Coronary artery (tissue), 2 donors: ENCODE results near the gene TMEM185A.
A peak's percentile ranks its signal among the peaks of the same experiment; 100 is the strongest.
"Not testable (repeated sequence)": the region's sequence is repeated elsewhere in the genome, so short reads cannot be mapped to it uniquely, and the experiment has no call there.

Experiments used
- DNase-seq: peaks from one replicate; pipeline ENCODE4 v3.0.0-alpha.2; 2017; ENCODE audit warnings: low spot score
- H3K27ac ChIP-seq, 2 donors: fragments of 200-600 bp; sonication (generic); one replicate each; pipeline ENCODE4 v1.5.1; 2016 to 2019
- H3K4me3 ChIP-seq: fragments of 200-600 bp; sonication (generic); 2 replicates; pipeline ENCODE4 v1.5.1; 2016; ENCODE audit warnings: mild to moderate bottlenecking, moderate library complexity
- TF ChIP-seq, protein P1 (sequence below): fragments of 200-600 bp; sonication (generic); IDR thresholded peaks from one replicate; pipeline ENCODE4 v1.5.1; 2019; ENCODE audit warnings: antibody characterized with exemption

TMEM185A gene

DNA sequence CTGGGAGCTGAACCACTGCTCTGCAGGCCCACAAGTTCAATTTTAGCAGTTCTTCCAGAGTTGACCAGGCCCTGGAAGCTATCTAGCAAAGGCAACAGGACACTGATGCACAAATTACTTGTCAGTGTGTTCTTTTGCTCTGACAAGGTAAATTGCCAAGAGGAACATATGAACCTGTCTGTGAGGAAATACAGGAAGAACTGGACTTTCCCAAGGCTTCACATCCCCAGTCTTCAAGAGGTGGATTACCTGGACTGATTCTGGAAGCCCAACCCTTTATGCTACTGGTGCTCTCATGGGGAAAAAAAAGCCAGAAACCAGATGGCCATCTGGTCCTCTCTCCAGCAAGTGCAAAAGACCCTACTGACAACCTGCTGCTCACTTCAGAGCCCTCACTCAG, 1.9 kb upstream of the TMEM185A start:
- Histone ChIP-seq H3K4me3 (no peak overlapping the region), H3K27ac (no peak overlapping the region)
- TF ChIP-seq, protein P1, sequence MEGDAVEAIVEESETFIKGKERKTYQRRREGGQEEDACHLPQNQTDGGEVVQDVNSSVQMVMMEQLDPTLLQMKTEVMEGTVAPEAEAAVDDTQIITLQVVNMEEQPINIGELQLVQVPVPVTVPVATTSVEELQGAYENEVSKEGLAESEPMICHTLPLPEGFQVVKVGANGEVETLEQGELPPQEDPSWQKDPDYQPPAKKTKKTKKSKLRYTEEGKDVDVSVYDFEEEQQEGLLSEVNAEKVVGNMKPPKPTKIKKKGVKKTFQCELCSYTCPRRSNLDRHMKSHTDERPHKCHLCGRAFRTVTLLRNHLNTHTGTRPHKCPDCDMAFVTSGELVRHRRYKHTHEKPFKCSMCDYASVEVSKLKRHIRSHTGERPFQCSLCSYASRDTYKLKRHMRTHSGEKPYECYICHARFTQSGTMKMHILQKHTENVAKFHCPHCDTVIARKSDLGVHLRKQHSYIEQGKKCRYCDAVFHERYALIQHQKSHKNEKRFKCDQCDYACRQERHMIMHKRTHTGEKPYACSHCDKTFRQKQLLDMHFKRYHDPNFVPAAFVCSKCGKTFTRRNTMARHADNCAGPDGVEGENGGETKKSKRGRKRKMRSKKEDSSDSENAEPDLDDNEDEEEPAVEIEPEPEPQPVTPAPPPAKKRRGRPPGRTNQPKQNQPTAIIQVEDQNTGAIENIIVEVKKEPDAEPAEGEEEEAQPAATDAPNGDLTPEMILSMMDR: no peak
- DNase-seq: no peak

DNA sequence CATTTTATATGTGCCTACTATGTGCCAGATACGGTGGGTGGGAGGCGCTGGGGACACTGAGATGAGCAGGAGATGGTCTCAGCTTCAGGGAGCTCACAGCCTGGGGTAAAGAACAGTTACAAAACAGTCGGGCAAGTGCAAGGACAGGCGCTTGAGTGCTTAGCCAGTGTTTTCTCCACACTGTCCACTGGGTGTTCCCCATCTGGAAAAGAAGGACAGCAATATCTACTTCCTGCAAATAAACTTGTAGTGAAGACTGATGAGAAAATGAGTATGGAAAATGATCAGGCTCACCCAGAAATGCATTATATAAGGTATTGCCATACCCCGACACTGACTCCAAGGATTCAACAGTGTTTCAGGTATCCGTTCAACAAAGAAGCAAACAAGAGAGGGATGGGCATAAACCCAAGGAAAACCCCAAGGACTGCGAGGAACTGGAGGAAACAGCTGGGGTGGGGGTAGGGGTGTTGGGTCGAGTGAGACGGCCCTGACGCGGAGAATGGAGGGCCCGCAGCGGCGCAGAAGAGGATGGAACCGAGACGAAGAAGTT, 835 bp downstream of the TMEM185A start:
- Histone ChIP-seq H3K4me3 (peak overlapping the region; percentile 77), H3K27ac (peak overlapping the region; percentile 34 to 77)
- TF ChIP-seq, protein P1: no peak
- no peak for DNase-seq

DNA sequence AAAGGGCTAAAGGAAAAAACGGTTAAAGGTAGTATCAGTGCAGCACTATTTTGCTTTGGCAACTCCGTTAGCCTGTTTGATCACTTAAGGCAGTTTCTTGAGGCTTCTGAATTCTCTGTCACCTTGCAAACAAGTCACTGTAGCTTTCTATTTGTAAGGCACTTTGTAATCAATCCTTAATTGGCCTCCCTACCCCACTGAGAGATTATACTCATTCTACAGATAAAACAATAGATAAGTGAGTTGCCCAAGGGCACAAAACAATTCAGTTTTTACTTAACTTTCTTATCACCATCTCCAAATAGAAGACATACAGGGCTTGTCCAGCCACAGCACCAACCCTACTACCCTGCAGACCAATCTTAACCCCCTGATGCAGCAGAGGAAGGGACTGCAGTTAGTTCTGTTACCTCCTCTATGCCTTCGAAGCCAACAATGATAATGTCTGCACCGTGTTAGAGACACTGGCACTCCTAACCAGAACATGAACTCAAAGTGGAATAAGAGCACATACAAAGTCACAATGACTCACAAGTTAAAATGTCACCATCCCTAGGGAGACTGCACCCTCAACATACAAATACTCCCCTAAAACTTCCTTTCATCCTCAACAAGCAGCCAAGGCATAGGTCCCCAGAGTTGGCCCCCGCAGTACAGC, 1.7 kb downstream of the TMEM185A start:
- no peak for DNase-seq
- Histone ChIP-seq H3K4me3 (peak overlapping the region; percentile 77), H3K27ac (peak overlapping the region in 1 of 2 donors; percentile 77)
- TF ChIP-seq, protein P1: no peak

DNA sequence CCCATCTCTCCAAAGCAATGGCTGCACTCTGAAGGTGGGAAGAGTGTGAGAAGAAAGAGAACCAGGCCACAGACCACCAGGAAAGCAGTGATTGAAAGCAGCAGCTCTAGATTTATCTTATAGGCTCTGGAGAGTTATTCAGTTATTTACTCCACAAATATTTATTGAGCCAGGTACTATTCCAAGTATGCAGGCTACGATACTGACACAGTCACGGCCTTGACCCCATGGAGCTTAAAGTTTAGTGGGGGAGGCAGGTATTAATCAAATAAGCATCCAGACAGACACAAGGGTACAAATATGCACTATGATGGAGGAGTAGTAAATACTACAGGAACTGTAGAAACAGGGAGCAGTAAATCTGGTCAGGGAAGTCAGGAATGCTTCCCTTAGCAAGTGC, 2.8 kb downstream of the TMEM185A start:
- TF ChIP-seq, protein P1: no peak
- Histone ChIP-seq H3K27ac (no peak overlapping the region), H3K4me3 (no peak overlapping the region)
- no peak for DNase-seq

DNA sequence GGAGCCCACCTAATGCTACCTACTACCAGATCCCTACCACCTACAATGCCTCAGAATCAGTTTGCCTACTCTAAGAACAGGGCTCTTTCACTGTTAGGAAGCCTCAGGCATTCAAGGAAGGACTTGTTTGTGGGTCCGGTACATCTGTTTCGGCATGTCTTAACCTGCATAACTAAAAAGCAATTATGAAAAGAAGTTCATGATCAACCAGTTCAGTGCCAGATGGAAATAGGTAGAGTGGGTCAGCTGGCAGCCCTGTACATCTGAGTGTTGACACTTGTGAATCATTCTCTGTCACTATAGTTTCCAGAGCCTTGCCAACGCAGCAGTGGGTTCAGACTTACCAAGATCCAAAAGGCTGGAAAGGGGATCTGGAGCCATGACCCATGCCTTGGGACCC, 3.3 kb downstream of the TMEM185A start:
- H3K4me3 ChIP-seq: no peak overlapping the region
- DNase-seq: no peak
- TF ChIP-seq, protein P1: no peak
- no peak overlapping the region for H3K27ac ChIP-seq

DNA sequence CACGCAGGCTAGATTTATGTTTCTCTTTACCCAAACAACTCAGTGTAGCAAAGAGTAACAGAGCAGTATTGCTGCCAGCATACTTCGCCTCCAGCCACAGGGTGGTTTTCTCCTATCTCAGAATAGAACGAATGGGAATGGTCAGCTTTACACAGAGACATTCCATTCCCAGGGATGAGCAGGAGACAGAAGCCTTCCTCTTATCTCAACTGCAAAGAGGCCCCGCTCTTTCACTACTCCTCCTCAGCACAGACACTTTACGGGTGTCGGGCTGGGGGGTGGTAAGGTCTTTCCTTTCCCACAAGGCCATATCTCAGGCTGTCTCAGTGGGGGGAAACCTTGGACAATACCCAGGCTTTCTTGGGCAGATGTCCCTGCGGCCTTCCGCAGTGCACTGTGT, 4.8 kb downstream of the TMEM185A start:
- DNase-seq, H3K4me3 ChIP-seq, H3K27ac ChIP-seq: not testable (repeated sequence)

DNA sequence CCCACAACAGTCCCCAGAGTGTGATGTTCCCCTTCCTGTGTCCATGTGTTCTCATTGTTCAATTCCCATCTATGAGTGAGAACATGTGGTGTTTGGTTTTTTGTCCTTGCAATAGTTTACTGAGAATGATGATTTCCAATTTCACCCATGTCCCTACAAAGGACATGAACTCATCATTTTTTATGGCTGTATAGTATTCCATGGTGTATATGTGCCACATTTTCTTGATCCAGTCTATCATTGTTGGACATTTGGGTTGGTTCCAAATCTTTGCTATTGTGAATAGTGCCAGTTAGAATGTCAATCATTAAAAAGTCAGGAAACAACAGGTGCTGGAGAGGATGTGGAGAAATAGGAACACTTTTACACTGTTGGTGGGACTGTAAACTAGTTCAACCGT, 11.9 kb downstream of the TMEM185A start:
- H3K27ac ChIP-seq: not testable (repeated sequence)

DNA sequence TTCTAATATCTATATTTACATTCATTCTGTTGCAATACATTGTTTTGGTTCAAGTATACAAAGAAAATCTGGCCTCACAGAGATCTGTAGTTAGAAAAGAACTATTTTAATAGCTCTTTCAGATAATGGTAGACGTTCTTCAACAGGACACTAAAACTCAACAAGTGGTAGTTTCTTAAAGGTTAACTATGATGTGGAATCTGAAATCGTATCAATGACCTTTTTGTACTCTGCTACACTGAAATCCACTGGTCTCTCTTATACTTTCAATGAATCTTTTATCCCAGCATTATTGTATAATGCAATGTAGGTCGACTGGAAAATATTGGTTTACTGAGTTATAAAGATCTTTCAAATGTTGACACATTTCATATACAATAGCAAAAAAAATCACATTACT, 12.7 kb downstream of the TMEM185A start:
- Histone ChIP-seq H3K4me3 (no peak overlapping the region), H3K27ac (no peak overlapping the region)
- no peak for DNase-seq
- TF ChIP-seq, protein P1: no peak

More for the DNA sequence above, 11.9 kb downstream of the TMEM185A start:
- not testable (repeated sequence) for DNase-seq, H3K4me3 ChIP-seq
